ENCODE measurements around the gene CXXC5. TPM values are rescaled to one million over a fixed set of nuclear protein-coding genes. Genes with fewer than 3 reads are reported as not detected.
A peak's percentile ranks its signal among the peaks of the same experiment; 100 is the strongest.

The CXXC5 gene
- total and polyA plus RNA-seq, 9 of the 15 experiments (the other 6 are each of a cell fraction or from before 2014, with no cell fraction given): 1.9 to 123 (median 45.8) TPM

DNA sequence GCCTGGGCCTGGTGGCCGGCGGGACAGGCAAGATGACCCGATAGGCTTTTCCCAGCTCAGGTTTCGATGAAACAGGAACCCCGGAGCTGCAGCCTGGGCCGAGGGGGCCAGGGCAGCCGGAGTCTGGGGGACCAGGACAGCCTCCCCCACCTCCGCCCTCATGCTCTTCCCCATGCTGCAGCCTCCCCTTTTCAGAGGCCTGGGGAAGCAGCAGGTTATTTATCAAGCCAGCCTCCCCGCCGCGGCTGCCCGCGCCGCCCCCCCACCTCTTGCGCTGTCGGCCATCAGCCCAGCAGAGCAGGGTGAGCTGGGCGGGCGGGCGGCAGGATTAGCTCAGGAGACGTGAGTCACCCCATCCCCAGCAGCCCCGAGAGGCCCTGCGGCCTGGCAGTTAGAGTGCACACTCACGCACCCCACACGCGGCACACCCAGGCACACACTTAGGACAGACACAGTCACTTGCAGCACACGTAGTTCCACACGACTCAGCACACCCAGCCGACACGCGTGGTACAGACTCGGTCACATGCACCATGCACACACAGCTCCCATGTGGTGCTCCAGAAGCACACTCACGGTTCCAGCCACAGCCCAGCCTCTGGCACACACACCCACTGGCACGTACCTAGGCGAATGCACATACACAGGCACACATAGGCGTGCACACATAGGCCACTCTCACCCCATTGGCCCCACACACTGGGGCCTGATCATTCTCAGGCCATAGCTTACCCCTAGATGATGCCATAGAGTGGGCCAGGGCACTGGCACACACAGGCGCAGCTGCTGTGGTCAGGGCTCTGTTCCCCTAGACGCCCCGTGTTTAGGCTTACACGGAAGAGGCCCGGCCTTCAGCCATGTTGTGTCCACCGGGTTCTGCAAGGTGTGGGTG lies 13.0 kb downstream of the CXXC5 start (continued):
- TF ChIP-seq, protein P1, sequence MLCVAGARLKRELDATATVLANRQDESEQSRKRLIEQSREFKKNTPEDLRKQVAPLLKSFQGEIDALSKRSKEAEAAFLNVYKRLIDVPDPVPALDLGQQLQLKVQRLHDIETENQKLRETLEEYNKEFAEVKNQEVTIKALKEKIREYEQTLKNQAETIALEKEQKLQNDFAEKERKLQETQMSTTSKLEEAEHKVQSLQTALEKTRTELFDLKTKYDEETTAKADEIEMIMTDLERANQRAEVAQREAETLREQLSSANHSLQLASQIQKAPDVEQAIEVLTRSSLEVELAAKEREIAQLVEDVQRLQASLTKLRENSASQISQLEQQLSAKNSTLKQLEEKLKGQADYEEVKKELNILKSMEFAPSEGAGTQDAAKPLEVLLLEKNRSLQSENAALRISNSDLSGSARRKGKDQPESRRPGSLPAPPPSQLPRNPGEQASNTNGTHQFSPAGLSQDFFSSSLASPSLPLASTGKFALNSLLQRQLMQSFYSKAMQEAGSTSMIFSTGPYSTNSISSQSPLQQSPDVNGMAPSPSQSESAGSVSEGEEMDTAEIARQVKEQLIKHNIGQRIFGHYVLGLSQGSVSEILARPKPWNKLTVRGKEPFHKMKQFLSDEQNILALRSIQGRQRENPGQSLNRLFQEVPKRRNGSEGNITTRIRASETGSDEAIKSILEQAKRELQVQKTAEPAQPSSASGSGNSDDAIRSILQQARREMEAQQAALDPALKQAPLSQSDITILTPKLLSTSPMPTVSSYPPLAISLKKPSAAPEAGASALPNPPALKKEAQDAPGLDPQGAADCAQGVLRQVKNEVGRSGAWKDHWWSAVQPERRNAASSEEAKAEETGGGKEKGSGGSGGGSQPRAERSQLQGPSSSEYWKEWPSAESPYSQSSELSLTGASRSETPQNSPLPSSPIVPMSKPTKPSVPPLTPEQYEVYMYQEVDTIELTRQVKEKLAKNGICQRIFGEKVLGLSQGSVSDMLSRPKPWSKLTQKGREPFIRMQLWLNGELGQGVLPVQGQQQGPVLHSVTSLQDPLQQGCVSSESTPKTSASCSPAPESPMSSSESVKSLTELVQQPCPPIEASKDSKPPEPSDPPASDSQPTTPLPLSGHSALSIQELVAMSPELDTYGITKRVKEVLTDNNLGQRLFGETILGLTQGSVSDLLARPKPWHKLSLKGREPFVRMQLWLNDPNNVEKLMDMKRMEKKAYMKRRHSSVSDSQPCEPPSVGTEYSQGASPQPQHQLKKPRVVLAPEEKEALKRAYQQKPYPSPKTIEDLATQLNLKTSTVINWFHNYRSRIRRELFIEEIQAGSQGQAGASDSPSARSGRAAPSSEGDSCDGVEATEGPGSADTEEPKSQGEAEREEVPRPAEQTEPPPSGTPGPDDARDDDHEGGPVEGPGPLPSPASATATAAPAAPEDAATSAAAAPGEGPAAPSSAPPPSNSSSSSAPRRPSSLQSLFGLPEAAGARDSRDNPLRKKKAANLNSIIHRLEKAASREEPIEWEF (CRISPR knock-in tag; IDR thresholded peaks at IDR 0.05): peak; percentile 46; the same call in 1 of the 2 replicates
- TF ChIP-seq CXXC5 (CRISPR knock-in tag; IDR thresholded peaks at IDR 0.05): peak; percentile 88
- TF ChIP-seq, protein P2, sequence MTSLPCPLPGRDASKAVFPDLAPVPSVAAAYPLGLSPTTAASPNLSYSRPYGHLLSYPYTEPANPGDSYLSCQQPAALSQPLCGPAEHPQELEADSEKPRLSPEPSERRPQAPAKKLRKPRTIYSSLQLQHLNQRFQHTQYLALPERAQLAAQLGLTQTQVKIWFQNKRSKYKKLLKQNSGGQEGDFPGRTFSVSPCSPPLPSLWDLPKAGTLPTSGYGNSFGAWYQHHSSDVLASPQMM (CRISPR knock-in tag; IDR thresholded peaks at IDR 0.05): no peak
- TF ChIP-seq ZSCAN32 (CRISPR knock-in tag; IDR thresholded peaks at IDR 0.05): no peak
- TF ChIP-seq FOXA1 (IDR thresholded peaks at IDR 0.05; ENCODE audit: borderline replicate concordance): no peak
- no peak for TF ChIP-seq COPS2 (conservative IDR thresholded peaks at IDR 0.05)
- no peak for TF ChIP-seq BRD4 (IDR thresholded peaks at IDR 0.05)
- TF ChIP-seq ZNF707 (CRISPR knock-in tag; conservative IDR thresholded peaks at IDR 0.05): no peak
- no peak for TF ChIP-seq CBX1 (IDR thresholded peaks at IDR 0.05; ENCODE audit: low read depth)
- TF ChIP-seq, protein P3, sequence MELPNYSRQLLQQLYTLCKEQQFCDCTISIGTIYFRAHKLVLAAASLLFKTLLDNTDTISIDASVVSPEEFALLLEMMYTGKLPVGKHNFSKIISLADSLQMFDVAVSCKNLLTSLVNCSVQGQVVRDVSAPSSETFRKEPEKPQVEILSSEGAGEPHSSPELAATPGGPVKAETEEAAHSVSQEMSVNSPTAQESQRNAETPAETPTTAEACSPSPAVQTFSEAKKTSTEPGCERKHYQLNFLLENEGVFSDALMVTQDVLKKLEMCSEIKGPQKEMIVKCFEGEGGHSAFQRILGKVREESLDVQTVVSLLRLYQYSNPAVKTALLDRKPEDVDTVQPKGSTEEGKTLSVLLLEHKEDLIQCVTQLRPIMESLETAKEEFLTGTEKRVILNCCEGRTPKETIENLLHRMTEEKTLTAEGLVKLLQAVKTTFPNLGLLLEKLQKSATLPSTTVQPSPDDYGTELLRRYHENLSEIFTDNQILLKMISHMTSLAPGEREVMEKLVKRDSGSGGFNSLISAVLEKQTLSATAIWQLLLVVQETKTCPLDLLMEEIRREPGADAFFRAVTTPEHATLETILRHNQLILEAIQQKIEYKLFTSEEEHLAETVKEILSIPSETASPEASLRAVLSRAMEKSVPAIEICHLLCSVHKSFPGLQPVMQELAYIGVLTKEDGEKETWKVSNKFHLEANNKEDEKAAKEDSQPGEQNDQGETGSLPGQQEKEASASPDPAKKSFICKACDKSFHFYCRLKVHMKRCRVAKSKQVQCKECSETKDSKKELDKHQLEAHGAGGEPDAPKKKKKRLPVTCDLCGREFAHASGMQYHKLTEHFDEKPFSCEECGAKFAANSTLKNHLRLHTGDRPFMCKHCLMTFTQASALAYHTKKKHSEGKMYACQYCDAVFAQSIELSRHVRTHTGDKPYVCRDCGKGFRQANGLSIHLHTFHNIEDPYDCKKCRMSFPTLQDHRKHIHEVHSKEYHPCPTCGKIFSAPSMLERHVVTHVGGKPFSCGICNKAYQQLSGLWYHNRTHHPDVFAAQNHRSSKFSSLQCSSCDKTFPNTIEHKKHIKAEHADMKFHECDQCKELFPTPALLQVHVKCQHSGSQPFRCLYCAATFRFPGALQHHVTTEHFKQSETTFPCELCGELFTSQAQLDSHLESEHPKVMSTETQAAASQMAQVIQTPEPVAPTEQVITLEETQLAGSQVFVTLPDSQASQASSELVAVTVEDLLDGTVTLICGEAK (IDR thresholded peaks at IDR 0.05): peak; percentile 42; the same call in 1 of the 2 replicates
- TF ChIP-seq, protein P3 (CRISPR knock-in tag; IDR thresholded peaks at IDR 0.05): no peak
- TF ChIP-seq TBP (optimal IDR thresholded peaks at IDR 0.05; ENCODE audit: low read depth, low read length): no peak

Data from K562 (cell line).